LNCaP clone FGC (cell line): Measurements from ENCODE around the gene KHSRP.

Experiments
- DNase-seq: peaks from one replicate; pipeline ENCODE4 v3.0.0-alpha.2; 2011; ENCODE audit warnings: low read depth
- H3K4me3 ChIP-seq: 2 replicates; pipeline ENCODE4 v1.5.1; 2011; ENCODE audit warnings: mild to moderate bottlenecking, low read depth, low read length, control low read depth
- TF ChIP-seq, protein P1 (sequence below): IDR thresholded peaks from 2 replicates; pipeline ENCODE4 v1.5.1; 2012; ENCODE audit warnings: mild to moderate bottlenecking; ENCODE audit not compliant: control insufficient read depth, insufficient read depth; ENCODE audit errors: extremely low read depth

Gene KHSRP

DNA sequence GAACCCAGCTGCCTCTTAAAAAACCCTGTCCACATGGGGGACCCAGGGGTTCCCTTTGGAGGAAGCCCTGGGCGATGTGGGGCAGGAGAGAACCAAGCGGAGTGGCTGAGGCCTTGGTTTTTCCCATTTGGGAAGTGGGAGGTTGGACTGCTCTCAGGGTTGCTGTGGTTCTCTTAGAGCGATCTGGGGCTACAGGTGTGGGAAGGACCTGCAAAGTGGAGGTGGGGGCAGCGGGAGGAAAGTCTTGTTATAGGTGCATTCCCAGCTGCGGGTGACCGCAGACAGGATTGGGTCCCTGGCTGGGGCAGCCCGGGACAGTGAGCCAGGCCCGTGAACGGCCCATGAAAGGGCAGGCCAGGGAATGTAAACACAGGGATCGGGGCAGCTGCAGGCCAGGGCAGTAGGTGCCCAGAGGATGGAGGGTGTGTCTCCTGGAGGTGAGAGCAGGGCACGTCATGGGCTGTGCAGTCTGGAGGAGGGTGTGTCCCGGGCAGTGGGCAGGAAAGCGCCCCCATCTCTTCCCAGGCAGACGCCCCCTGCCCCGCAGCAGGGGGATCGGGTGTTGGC is 34.2 kb upstream of the KHSRP start:
- TF ChIP-seq, protein P1, sequence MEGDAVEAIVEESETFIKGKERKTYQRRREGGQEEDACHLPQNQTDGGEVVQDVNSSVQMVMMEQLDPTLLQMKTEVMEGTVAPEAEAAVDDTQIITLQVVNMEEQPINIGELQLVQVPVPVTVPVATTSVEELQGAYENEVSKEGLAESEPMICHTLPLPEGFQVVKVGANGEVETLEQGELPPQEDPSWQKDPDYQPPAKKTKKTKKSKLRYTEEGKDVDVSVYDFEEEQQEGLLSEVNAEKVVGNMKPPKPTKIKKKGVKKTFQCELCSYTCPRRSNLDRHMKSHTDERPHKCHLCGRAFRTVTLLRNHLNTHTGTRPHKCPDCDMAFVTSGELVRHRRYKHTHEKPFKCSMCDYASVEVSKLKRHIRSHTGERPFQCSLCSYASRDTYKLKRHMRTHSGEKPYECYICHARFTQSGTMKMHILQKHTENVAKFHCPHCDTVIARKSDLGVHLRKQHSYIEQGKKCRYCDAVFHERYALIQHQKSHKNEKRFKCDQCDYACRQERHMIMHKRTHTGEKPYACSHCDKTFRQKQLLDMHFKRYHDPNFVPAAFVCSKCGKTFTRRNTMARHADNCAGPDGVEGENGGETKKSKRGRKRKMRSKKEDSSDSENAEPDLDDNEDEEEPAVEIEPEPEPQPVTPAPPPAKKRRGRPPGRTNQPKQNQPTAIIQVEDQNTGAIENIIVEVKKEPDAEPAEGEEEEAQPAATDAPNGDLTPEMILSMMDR = no peak
- DNase-seq = no peak
- peak overlapping the region; percentile 79 for H3K4me3 ChIP-seq

DNA sequence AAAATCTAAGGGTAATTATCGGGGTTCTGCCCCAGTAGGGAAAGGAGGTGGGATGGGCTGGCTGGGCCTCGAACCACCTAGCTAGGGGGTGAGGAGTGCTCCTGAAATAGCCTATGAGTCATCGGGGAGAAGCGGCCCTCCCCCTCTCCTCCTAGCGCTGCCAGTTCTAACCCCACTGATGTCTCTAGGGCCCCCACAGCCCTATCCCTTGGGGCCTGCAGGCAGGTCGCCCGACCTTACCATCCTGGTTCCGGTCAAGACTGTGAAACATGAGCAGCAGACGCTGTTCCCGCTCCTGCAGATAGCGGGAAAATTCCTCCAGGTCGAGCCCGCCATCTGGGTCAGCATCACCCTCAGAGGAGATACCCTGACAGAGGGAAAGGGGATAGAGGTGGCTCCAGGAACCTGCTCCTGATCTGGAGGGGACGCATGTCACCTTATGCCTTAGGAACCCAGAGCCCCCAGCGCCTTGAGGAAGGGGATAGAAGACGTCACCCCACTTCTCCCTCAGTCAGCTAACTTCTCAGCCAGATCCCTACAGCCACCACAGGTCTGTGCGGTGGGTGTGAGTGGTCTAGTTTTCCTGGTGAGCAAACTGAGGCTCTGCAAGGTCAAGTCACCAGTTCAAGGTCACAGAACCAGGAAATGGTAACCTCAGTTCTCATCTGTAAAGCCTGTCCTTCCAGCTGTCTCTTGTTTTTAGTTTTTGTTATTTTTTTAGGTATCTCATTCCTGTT is 33.5 kb upstream of the KHSRP start:
- peak overlapping the region; percentile 79 for H3K4me3 ChIP-seq
- TF ChIP-seq, protein P1 = no peak

DNA sequence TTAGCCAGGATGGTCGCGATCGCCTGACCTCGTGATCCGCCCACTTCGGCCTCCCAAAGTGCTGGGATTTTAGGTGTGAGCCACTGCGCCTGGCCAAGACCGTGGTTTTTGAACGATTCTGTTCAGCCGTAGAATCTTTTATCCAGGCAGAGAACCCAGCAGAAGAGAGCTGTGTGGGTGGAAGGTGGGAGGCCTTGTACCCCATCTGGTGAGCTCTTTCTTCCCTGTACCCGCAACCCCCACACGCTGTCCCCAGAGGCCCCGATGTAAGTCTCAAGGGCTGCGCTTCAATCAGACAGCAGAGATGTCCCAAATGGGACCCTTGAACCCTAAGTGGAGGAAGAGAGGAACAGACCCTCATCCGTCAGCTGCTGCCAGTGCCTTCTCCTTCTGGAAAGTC is 31.3 kb upstream of the KHSRP start:
- DNase-seq = no peak
- TF ChIP-seq, protein P1 = no peak
- H3K4me3 ChIP-seq = no peak overlapping the region

More for the DNA sequence above, 33.5 kb upstream of the KHSRP start:
- DNase-seq = no peak

DNA sequence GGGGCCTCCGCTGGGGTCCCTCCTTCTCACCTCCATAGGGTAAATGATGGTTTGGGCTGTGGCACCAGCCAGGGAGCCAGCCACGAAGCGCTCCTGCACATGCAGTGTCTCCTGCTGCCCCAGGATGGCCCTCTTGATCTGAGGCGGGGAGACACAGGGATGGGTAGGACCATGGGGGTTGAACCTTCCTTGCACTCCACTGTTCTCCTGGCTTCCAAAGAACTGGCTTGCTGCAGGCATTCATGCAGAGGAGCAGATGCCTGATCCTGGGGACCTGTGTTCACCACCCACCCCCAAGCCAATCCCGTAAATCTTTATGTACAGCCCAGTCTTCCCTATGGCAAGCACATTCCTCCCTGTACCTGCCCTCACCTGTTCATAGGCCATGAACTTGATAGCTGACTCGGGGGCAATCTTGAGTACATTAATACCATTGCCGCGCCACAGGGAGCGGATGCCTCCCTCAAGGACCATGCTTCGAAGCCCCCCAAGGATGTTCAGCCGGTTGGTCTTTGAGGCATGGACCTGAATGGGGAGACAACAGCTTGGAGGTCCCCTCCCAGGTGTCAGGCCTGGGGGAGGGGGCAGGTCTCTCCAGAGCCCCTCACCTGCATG is 29.4 kb upstream of the KHSRP start:
- H3K4me3 ChIP-seq = no peak overlapping the region
- DNase-seq = no peak
- TF ChIP-seq, protein P1 = no peak

DNA sequence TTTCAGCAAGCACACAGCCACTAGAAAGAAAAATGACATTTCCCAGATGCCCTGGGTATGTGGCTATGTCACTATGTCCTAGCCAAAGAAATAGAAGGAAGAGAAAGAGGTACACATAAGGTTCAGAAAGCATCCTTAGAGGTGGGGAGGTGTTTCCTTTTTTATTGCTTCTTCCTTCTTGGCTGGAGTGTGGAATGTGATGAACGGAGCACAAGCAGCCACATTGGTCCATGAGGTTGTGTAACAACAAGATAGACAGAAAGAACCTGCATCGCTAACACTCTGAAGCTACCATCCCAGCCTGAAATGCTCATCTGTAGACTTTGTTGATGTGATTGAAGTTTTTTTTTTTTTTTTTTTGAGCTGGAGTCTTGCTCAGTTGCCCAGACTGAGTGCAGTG is 28.3 kb upstream of the KHSRP start:
- H3K4me3 ChIP-seq = no peak overlapping the region
- TF ChIP-seq, protein P1 = no peak
- DNase-seq = no peak

DNA sequence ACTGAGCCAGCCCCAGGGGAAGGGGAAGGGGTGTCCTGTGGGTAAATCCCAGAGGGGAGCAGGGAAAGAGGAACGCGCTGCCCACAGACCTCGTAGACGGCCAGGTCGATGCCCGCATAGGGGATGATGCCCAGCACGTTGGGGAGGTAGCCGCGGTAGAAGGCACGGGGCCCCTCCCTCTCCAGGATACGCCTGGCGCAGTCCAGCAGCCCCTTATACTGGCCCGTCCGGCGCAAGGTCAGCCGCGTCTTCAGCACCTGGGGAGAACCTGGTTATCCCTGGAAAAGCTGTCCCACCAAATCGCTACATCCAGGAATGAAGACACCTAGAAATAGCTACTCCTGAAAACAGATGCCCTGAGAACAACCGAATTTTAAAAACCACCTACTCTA is 27.6 kb upstream of the KHSRP start:
- no peak overlapping the region for H3K4me3 ChIP-seq
- TF ChIP-seq, protein P1 = no peak
- DNase-seq = no peak
